Karpas-422 (cell line): ENCODE data around the gene CDH2. TPM values are rescaled to one million over a fixed set of nuclear protein-coding genes. Genes with fewer than 3 reads are reported as not detected.

Experiments used
- DNase-seq: peaks from one replicate; pipeline ENCODE4 v3.0.0-alpha.2; 2015
- H2AFZ ChIP-seq: fragments of 200-600 bp; sonication (generic); 2 replicates; pipeline ENCODE4 v1.6.1; 2014; ENCODE audit warnings: antibody characterized with exemption, low read length, mixed read lengths
- H3K27ac ChIP-seq: fragments of 200-600 bp; sonication (generic); 2 replicates; pipeline ENCODE4 v1.5.1; 2014; ENCODE audit warnings: mild to moderate bottlenecking, low read length, moderate library complexity
- H3K27me3 ChIP-seq: fragments of 200-600 bp; sonication (generic); 2 replicates; pipeline ENCODE4 v1.6.1; 2014; ENCODE audit warnings: low read length, mixed read lengths
- H3K36me3 ChIP-seq: fragments of 200-600 bp; sonication (generic); 2 replicates; pipeline ENCODE4 v1.6.1; 2014; ENCODE audit warnings: low read length, mixed read lengths; ENCODE audit not compliant: insufficient read depth
- H3K4me1 ChIP-seq: fragments of 200-600 bp; sonication (generic); 2 replicates; pipeline ENCODE4 v1.6.1; 2014; ENCODE audit warnings: mild to moderate bottlenecking, low read length, mixed read lengths
- H3K4me2 ChIP-seq: fragments of 200-600 bp; sonication (generic); 2 replicates; pipeline ENCODE4 v1.6.1; 2014; ENCODE audit warnings: low read length, low read depth, mild to moderate bottlenecking; ENCODE audit not compliant: poor library complexity, severe bottlenecking
- H3K4me3 ChIP-seq: fragments of 200-600 bp; sonication (generic); 2 replicates; pipeline ENCODE4 v1.5.1; 2014; ENCODE audit warnings: mild to moderate bottlenecking, antibody characterized with exemption, low read length, mixed read lengths
- H3K79me2 ChIP-seq: fragments of 200-600 bp; sonication (generic); 2 replicates; pipeline ENCODE4 v1.6.1; 2014; ENCODE audit warnings: mild to moderate bottlenecking, low read length, mixed read lengths
- H3K9ac ChIP-seq: fragments of 200-600 bp; sonication (generic); 2 replicates; pipeline ENCODE4 v1.6.0; 2014; ENCODE audit warnings: low read length
- H3K9me2 ChIP-seq: fragments of 200-600 bp; sonication (generic), shearing (Covaris generic); replicated peaks from 2 replicates; pipeline ENCODE4 v1.6.0; 2014; ENCODE audit warnings: mild to moderate bottlenecking, low read length, moderate library complexity; ENCODE audit not compliant: insufficient read depth
- H3K9me3 ChIP-seq: fragments of 300-700, 200-600 bp; sonication (generic); 2 replicates; pipeline ENCODE4 v1.6.1; 2014; ENCODE audit warnings: low read length, mixed read lengths
- H4K20me1 ChIP-seq: fragments of 200-600 bp; sonication (generic); 2 replicates; pipeline ENCODE4 v1.6.1; 2014; ENCODE audit warnings: mild to moderate bottlenecking, antibody characterized with exemption, low read length, low read depth; ENCODE audit not compliant: insufficient read depth
- total RNA-seq: library from RNA; depleted of rRNA; stranded (reverse); fragments of >200 nt; shearing (Covaris generic); gene quantifications from 2 replicates; pipeline ENCODE4 v1.2.3, GENCODE V29; 2014; ENCODE audit warnings: low replicate concordance

The CDH2 gene
- total RNA-seq, 1 experiment from 2014 or later = not detected

DNA sequence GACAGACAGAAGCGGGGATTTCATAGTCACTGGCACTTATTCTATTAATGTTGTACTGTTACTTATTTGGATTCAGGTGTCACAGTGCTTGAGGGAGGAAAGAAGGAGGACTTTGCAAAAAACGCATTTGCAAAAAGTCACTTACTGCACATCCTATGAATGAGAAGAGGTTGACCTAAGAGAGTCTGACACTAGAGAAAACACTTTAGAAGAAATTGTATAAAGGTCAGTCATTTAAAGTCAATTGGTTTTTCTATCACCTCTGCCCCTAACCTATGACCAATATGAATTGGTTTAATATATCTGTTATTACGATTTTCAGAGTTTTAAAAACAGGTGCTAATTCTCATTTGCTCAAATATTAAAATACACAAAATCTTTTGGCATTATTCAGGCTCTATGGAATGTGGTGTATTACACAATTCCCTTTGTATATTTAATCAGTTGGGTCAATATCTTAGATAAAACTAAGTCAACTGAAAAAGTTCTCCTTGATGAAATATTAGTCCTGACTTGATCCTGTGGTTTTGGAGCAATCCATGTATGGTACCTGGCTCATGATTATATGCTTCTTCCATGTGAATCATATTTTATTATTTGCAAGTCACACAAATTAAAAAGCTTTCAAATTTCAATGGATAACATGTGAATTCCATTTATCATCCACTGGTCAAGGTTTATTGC is 157.4 kb downstream of the CDH2 start:
- Histone ChIP-seq H3K36me3 (no peaks in the 10 kb centered on the region), H3K9me2 (no peaks in the 10 kb centered on the region)

DNA sequence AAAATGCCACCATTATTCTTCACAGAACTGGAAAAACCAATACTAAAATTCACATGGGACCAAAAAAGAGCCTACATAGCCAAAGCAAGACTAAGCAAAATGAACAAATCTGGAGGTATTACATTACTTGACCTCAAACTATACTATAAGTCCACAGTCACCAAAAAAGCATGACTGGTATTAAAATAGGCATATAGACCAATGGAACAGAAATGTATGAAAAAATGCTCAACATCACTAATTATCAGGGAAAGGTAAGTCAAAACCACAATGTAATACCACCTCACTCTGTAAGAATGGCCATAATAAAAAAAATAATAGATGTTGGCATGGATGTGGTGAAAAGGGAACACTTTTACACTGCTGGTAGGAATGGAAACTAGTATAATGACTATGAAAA is 158.6 kb downstream of the CDH2 start:
- H3K79me2 ChIP-seq = no peaks in the 10 kb centered on the region
- peaks cover 10% of the 10 kb centered on the region; the same call in 1 of the 2 replicates for H3K9me3 ChIP-seq
- no peaks in the 10 kb centered on the region for H3K9me2 ChIP-seq
- H3K4me3 ChIP-seq = no peak overlapping the region
- H3K4me1 ChIP-seq = no peaks in the 10 kb centered on the region
- H3K27me3 ChIP-seq = no peaks in the 10 kb centered on the region
- H3K27ac ChIP-seq = no peak overlapping the region
- H4K20me1 ChIP-seq = no peaks in the 10 kb centered on the region
- no peak overlapping the region for H3K4me2 ChIP-seq
- DNase-seq = no peak
- no peak overlapping the region for H2AFZ ChIP-seq
- H3K36me3 ChIP-seq = no peaks in the 10 kb centered on the region
- no peak overlapping the region for H3K9ac ChIP-seq

More for the DNA sequence above, 157.4 kb downstream of the CDH2 start:
- no peak overlapping the region for H2AFZ ChIP-seq
- H3K4me2 ChIP-seq = no peak overlapping the region
- H3K4me1 ChIP-seq = no peaks in the 10 kb centered on the region
- H3K9ac ChIP-seq = no peak overlapping the region
- peaks cover 7% of the 10 kb centered on the region; the same call in 1 of the 2 replicates for H3K9me3 ChIP-seq
- no peak overlapping the region for H3K4me3 ChIP-seq
- no peaks in the 10 kb centered on the region for H3K79me2 ChIP-seq
- H3K27ac ChIP-seq = no peak overlapping the region
- no peak for DNase-seq
- no peaks in the 10 kb centered on the region for H4K20me1 ChIP-seq
- no peaks in the 10 kb centered on the region for H3K27me3 ChIP-seq

DNA sequence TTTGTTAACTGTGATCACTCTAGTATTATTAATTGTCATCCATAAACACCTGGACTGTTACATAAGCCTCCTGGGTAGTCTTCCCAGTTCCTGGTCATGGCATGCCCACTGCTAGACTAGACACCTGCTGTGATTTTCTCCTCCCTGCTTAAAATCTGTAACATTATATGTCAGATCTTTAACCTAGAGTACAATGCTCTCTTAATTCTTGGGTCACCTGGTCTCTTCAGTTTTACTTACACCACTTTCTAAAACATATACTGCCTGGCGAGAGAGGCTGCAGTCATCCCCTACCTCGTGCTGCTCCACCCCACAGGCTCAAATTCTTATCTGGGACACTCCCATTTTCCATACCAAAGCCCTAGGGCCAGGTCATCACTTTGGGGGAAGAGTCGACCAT is 161.3 kb downstream of the CDH2 start:
- Histone ChIP-seq H3K27me3 (no peaks in the 10 kb centered on the region), H3K27ac (no peak overlapping the region), H3K4me2 (no peak overlapping the region), H3K9me2 (no peaks in the 10 kb centered on the region), H3K4me3 (no peak overlapping the region), H3K79me2 (no peaks in the 10 kb centered on the region), H2AFZ (no peak overlapping the region), H3K36me3 (no peaks in the 10 kb centered on the region), H3K4me1 (no peaks in the 10 kb centered on the region), H3K9ac (no peak overlapping the region), H4K20me1 (no peaks in the 10 kb centered on the region), H3K9me3 (peaks cover 10% of the 10 kb centered on the region; the same call in 1 of the 2 replicates)
- no peak for DNase-seq

DNA sequence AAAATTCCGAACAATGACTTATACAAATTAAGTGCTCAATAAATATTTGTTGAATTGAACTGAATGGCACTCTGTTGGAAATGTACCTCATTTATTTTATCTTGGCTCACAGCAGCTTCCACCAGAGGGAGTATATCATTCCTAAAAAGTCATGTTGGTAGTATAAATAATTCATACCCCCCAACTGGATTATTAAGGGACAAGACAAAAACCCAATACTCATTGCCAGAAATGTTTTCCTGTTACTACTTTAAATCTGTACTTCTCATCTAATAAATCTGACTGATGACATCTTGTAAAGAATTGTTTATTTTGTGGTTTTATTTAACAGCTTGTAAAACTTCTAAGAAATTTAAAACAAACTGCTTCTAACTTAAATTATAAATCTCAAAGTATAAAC is 163.9 kb downstream of the CDH2 start:
- Histone ChIP-seq H3K27me3 (no peaks in the 10 kb centered on the region), H4K20me1 (no peaks in the 10 kb centered on the region), H3K4me1 (no peaks in the 10 kb centered on the region), H3K4me3 (no peak overlapping the region), H3K36me3 (no peaks in the 10 kb centered on the region), H3K79me2 (no peaks in the 10 kb centered on the region), H3K4me2 (no peak overlapping the region), H2AFZ (no peak overlapping the region), H3K9me2 (no peaks in the 10 kb centered on the region), H3K9me3 (peaks cover 10% of the 10 kb centered on the region; the same call in 1 of the 2 replicates), H3K27ac (no peak overlapping the region), H3K9ac (no peak overlapping the region)
- DNase-seq = no peak

DNA sequence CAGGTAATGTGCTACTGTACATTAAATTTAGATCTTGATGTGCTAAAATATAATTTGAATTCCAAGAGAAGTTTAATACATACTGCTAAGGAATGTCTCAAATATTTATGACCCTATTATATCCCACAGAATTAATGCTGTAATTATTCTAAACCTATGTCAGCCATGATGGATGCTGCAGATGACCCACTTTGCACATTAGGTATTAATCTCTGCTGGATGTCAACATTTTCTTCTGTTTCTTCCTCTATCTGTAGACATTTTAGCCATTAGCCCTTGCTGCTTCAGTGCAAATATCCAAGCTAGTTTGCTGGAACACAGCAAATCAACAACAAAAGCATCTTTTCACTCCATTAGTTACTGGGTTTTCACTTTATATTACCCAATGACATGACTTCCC is 164.6 kb downstream of the CDH2 start:
- no peak for DNase-seq
- Histone ChIP-seq H3K36me3 (no peaks in the 10 kb centered on the region), H3K4me1 (no peaks in the 10 kb centered on the region)

DNA sequence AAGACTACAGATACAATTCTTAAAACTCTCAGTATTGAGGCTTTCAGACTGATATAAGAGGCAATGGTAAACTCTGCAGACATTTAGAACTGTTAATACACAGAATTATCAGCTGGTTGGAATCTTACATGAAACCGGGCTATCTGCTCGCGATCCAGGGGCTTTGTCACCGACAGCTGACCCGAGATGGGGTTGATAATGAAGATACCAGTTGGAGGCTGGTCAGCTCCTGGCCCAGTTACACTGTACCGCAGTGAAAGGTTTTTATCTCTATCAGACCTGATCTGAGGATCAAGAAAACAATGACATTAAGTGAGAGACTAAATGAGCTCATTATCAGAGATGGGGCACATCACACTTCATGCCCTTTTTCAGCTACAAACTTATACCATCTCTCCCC is 167.3 kb downstream of the CDH2 start:
- no peak overlapping the region for H3K27ac ChIP-seq
- no peaks in the 10 kb centered on the region for H3K79me2 ChIP-seq
- no peak overlapping the region for H3K4me3 ChIP-seq
- no peaks in the 10 kb centered on the region for H4K20me1 ChIP-seq
- H3K9ac ChIP-seq = no peak overlapping the region
- H3K27me3 ChIP-seq = no peaks in the 10 kb centered on the region
- no peak overlapping the region for H2AFZ ChIP-seq
- H3K9me2 ChIP-seq = no peaks in the 10 kb centered on the region
- H3K9me3 ChIP-seq = peaks cover 3% of the 10 kb centered on the region; the same call in 1 of the 2 replicates
- H3K4me2 ChIP-seq = no peak overlapping the region
- DNase-seq = no peak
- H3K4me1 ChIP-seq = no peaks in the 10 kb centered on the region
- H3K36me3 ChIP-seq = no peaks in the 10 kb centered on the region

More for the DNA sequence above, 164.6 kb downstream of the CDH2 start:
- H3K4me3 ChIP-seq = no peak overlapping the region
- no peak overlapping the region for H2AFZ ChIP-seq
- H3K27me3 ChIP-seq = no peaks in the 10 kb centered on the region
- H3K27ac ChIP-seq = no peak overlapping the region
- H3K9me2 ChIP-seq = no peaks in the 10 kb centered on the region
- H3K9ac ChIP-seq = no peak overlapping the region
- H4K20me1 ChIP-seq = no peaks in the 10 kb centered on the region
- no peaks in the 10 kb centered on the region for H3K79me2 ChIP-seq
- no peak overlapping the region for H3K4me2 ChIP-seq
- peaks cover 10% of the 10 kb centered on the region; the same call in 1 of the 2 replicates for H3K9me3 ChIP-seq

DNA sequence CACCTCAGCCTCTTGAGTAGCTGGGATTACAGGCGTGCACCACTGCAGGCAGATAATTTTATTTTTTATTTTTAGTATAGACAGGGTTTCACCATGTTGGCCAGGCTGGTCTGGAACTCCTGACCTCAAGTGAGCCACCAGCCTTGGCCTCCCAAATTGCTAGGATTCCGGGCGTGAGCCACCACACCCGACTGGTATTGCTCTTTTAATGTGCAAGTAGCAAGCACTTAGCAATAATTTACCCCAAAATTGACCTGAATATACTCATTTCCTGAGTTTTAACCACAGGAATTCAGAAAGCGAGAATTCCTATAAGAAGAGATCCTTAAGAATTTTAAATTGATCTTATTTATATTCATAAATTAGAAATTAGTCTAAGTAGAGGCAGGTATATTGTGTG is 169.1 kb downstream of the CDH2 start:
- H3K79me2 ChIP-seq = no peaks in the 10 kb centered on the region
- no peak overlapping the region for H2AFZ ChIP-seq
- H3K4me1 ChIP-seq = no peaks in the 10 kb centered on the region
- H3K9me2 ChIP-seq = no peaks in the 10 kb centered on the region
- no peak overlapping the region for H3K4me2 ChIP-seq
- H3K4me3 ChIP-seq = no peak overlapping the region
- no peak overlapping the region for H3K9ac ChIP-seq
- no peaks in the 10 kb centered on the region for H3K27me3 ChIP-seq
- no peaks in the 10 kb centered on the region for H4K20me1 ChIP-seq
- H3K36me3 ChIP-seq = no peaks in the 10 kb centered on the region
- no peak overlapping the region for H3K27ac ChIP-seq
- peaks cover 2% of the 10 kb centered on the region for H3K9me3 ChIP-seq
- no peak for DNase-seq

DNA sequence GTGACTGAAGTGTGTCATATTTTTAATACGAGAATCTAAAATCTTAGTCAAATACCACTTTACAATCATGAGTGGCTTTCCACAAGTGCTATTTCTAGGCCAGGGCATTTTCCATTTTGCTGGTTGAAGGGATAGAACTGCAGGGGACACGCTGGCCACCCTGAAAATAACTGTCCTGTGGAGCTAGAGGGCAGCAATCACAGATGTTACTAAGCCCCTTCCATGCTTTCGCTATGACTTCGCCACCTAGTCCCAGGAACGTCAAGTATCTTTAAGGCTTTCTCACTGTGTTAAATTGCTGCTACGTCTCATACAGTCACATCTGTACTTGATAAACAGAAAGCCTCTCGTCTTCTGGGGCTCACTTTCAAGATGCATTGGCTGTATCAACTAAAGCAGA is 171.8 kb downstream of the CDH2 start:
- Histone ChIP-seq H3K27ac (no peak overlapping the region), H3K9me3 (peaks cover 7% of the 10 kb centered on the region), H3K9ac (no peak overlapping the region), H3K79me2 (no peaks in the 10 kb centered on the region), H3K9me2 (no peaks in the 10 kb centered on the region), H3K4me2 (no peak overlapping the region), H2AFZ (no peak overlapping the region), H3K27me3 (no peaks in the 10 kb centered on the region), H3K4me3 (no peak overlapping the region), H3K36me3 (no peaks in the 10 kb centered on the region), H4K20me1 (no peaks in the 10 kb centered on the region), H3K4me1 (no peaks in the 10 kb centered on the region)
- DNase-seq = no peak
